H9 (cell line): ENCODE data around the gene TSEN15. TPM values are rescaled to one million over a fixed set of nuclear protein-coding genes. Genes with fewer than 3 reads are reported as not detected.

Source experiments
- DNase-seq: peaks from one replicate; pipeline ENCODE4 v3.0.0-alpha.2; 2017
- H2AFZ ChIP-seq: one replicate; pipeline ENCODE4 v1.6.1; 2013; ENCODE audit warnings: mild to moderate bottlenecking, low read length, control low read depth, moderate library complexity
- H2AK5ac ChIP-seq: 2 replicates; pipeline ENCODE4 v1.6.1; 2013; ENCODE audit warnings: low read length, control low read depth, mixed read lengths; ENCODE audit not compliant: insufficient read length
- H2BK120ac ChIP-seq: one replicate; pipeline ENCODE4 v1.6.1; 2013; ENCODE audit warnings: low read depth, mild to moderate bottlenecking, low read length, control low read depth, inconsistent platforms; ENCODE audit not compliant: poor library complexity, severe bottlenecking
- H2BK12ac ChIP-seq: 2 replicates; pipeline ENCODE4 v1.6.1; 2013; ENCODE audit warnings: low read length, control low read depth, mixed read lengths, low read depth; ENCODE audit not compliant: insufficient read length
- H2BK15ac ChIP-seq: 2 replicates; pipeline ENCODE4 v1.6.1; 2013; ENCODE audit warnings: low read depth, low read length, control low read depth
- H2BK20ac ChIP-seq: one replicate; pipeline ENCODE4 v1.6.1; 2013; ENCODE audit warnings: low read depth, mild to moderate bottlenecking, low read length, control low read depth, inconsistent platforms; ENCODE audit not compliant: poor library complexity, severe bottlenecking
- H2BK5ac ChIP-seq: 2 replicates; pipeline ENCODE4 v1.6.1; 2013; ENCODE audit warnings: low read length, control low read depth, mixed read lengths; ENCODE audit not compliant: insufficient read length
- H3K14ac ChIP-seq: 2 replicates; pipeline ENCODE4 v1.6.1; 2013; ENCODE audit warnings: low read length, control low read depth; ENCODE audit not compliant: insufficient read depth
- H3K18ac ChIP-seq: 2 replicates; pipeline ENCODE4 v1.6.1; 2013; ENCODE audit warnings: low read depth, mild to moderate bottlenecking, mixed read lengths, low read length, control low read depth; ENCODE audit not compliant: insufficient read length
- H3K23ac ChIP-seq: 2 replicates; pipeline ENCODE4 v1.6.1; 2013; ENCODE audit warnings: low read length, control low read depth, mixed read lengths, low read depth; ENCODE audit not compliant: insufficient read length
- H3K23me2 ChIP-seq: 2 replicates; pipeline ENCODE4 v1.6.1; 2013; ENCODE audit warnings: low read depth, mild to moderate bottlenecking, mixed read lengths, low read length, control low read depth; ENCODE audit not compliant: insufficient read length, poor library complexity, severe bottlenecking
- H3K27ac ChIP-seq: 2 replicates; pipeline ENCODE4 v1.5.1; 2013; ENCODE audit warnings: low read length, control low read depth, mixed read lengths, low read depth; ENCODE audit not compliant: insufficient read length
- H3K27me3 ChIP-seq: 2 replicates; pipeline ENCODE4 v1.6.1; 2013; ENCODE audit warnings: low read length, control low read depth, inconsistent platforms; ENCODE audit not compliant: insufficient read depth
- H3K4ac ChIP-seq: 2 replicates; pipeline ENCODE4 v1.6.1; 2013; ENCODE audit warnings: low read depth, mild to moderate bottlenecking, control low read depth, inconsistent platforms, low read length, moderate library complexity
- H3K4me1 ChIP-seq: 2 replicates; pipeline ENCODE4 v1.6.1; 2013; ENCODE audit warnings: low read length, control low read depth, inconsistent platforms; ENCODE audit not compliant: insufficient read depth
- H3K4me2 ChIP-seq: 2 replicates; pipeline ENCODE4 v1.6.1; 2013; ENCODE audit warnings: low read length, control low read depth, mixed read lengths; ENCODE audit not compliant: insufficient read length, insufficient read depth
- H3K56ac ChIP-seq: 2 replicates; pipeline ENCODE4 v1.6.1; 2013; ENCODE audit warnings: low read depth, mild to moderate bottlenecking, mixed read lengths, low read length, control low read depth; ENCODE audit not compliant: insufficient read length
- H3K79me1 ChIP-seq: 2 replicates; pipeline ENCODE4 v1.6.1; 2013; ENCODE audit warnings: low read depth, mild to moderate bottlenecking, moderate library complexity, low read length, control low read depth, inconsistent platforms; ENCODE audit not compliant: insufficient read depth, poor library complexity, severe bottlenecking
- H3K79me2 ChIP-seq: 2 replicates; pipeline ENCODE4 v1.6.1; 2013; ENCODE audit warnings: low read length, control low read depth, inconsistent platforms; ENCODE audit not compliant: insufficient read depth
- H3K9ac ChIP-seq: 2 replicates; pipeline ENCODE4 v1.6.1; 2013; ENCODE audit warnings: low read length, control low read depth, mixed read lengths; ENCODE audit not compliant: insufficient read length; ENCODE audit errors: extremely low read depth
- H3K9me3 ChIP-seq: one replicate; pipeline ENCODE4 v1.6.1; 2013; ENCODE audit warnings: low read depth, low read length, inconsistent platforms; ENCODE audit not compliant: control insufficient read depth
- H3T11ph ChIP-seq: one replicate; pipeline ENCODE4 v1.6.1; 2013; ENCODE audit warnings: mild to moderate bottlenecking, low read length, control low read depth, inconsistent platforms
- H4K20me1 ChIP-seq: one replicate; pipeline ENCODE4 v1.6.1; 2013; ENCODE audit not compliant: control insufficient read depth, insufficient read length, insufficient read depth
- H4K5ac ChIP-seq: 2 replicates; pipeline ENCODE4 v1.6.1; 2013; ENCODE audit warnings: low read depth, mild to moderate bottlenecking, mixed read lengths, low read length, control low read depth; ENCODE audit not compliant: insufficient read length
- H4K8ac ChIP-seq: replicated peaks from 2 replicates; pipeline ENCODE4 v1.6.1; 2013; ENCODE audit warnings: low read length, control low read depth, mixed read lengths, low read depth; ENCODE audit not compliant: insufficient read length
- H4K91ac ChIP-seq: 2 replicates; pipeline ENCODE4 v1.6.1; 2013; ENCODE audit warnings: low read depth, mild to moderate bottlenecking, moderate library complexity, mixed read lengths, low read length, control low read depth; ENCODE audit not compliant: insufficient read length
- H3K27ac Mint-ChIP-seq, 3 experiments: 2 replicates in 2 of 3; 3 replicates in 1 of 3; pipeline ENCODE4 v1.8.0; 2020 to 2021; ENCODE audit warnings: mixed read lengths in 3 of 3, mild to moderate bottlenecking in 1 of 3, moderate library complexity in 1 of 3
- H3K27me3 Mint-ChIP-seq: 2 replicates; pipeline ENCODE4 v1.8.0; 2021; ENCODE audit warnings: low read depth, mild to moderate bottlenecking, moderate library complexity, mixed read lengths
- H3K36me3 Mint-ChIP-seq, 3 experiments: 2 replicates in 2 of 3; 3 replicates in 1 of 3; pipeline ENCODE4 v1.8.0; 2020 to 2021; ENCODE audit warnings: low read depth in 3 of 3, mixed read lengths in 3 of 3; ENCODE audit not compliant: insufficient read depth in 1 of 3
- H3K4me1 Mint-ChIP-seq, 2 experiments: 2 replicates each; pipeline ENCODE4 v1.8.0; 2020; ENCODE audit warnings: mixed read lengths in 2 of 2
- H3K4me3 Mint-ChIP-seq, 2 experiments: 2 replicates in 1 of 2; 3 replicates in 1 of 2; pipeline ENCODE4 v1.8.0; 2020 to 2021; ENCODE audit warnings: mild to moderate bottlenecking in 2 of 2, mixed read lengths in 2 of 2, moderate library complexity in 1 of 2
- H3K9me3 Mint-ChIP-seq, 2 experiments: 2 replicates in 1 of 2; 3 replicates in 1 of 2; pipeline ENCODE4 v1.8.0; 2020; ENCODE audit warnings: mild to moderate bottlenecking in 2 of 2, mixed read lengths in 2 of 2, moderate library complexity in 1 of 2
- CTCF ChIP-seq: fragments of 200-600 bp; sonication (generic); conservative IDR thresholded peaks from 3 replicates; pipeline ENCODE4 v1.8.0; 2021; ENCODE audit warnings: antibody characterized with exemption, mild to moderate bottlenecking
- total RNA-seq: library from RNA; stranded (reverse); gene quantifications from 2 replicates; pipeline ENCODE4 v1.2.1, GENCODE V29; 2021

The TSEN15 gene
- total RNA-seq, 1 experiment from 2014 or later = 21.9 TPM

GRCh38 chr1:184101141-184101540 lies 49.6 kb downstream of the TSEN15 start:
- H3K27ac ChIP-seq = no peak overlapping the region
- no peak for TF ChIP-seq CTCF
- peaks cover 5% of the 10 kb centered on the region in 2 experiments; a peak in 4 of 5 replicates for H3K9me3 Mint-ChIP-seq
- no peak overlapping the region for H4K91ac ChIP-seq
- H3K79me1 ChIP-seq = no peaks in the 10 kb centered on the region
- no peak overlapping the region for H3K4me3 Mint-ChIP-seq
- H3K79me2 ChIP-seq = no peaks in the 10 kb centered on the region
- DNase-seq = no peak
- H3K14ac ChIP-seq = no peak overlapping the region
- H3K36me3 Mint-ChIP-seq = peaks cover 0 to 7% (median 0%) of the 10 kb centered on the region in 3 experiments; a peak in 2 of 7 replicates
- H3K4ac ChIP-seq = no peak overlapping the region
- no peaks in the 10 kb centered on the region for H4K20me1 ChIP-seq
- H3K9me3 ChIP-seq = no peaks in the 10 kb centered on the region
- no peaks in the 10 kb centered on the region for H3K4me1 ChIP-seq
- no peak overlapping the region for H3K27ac Mint-ChIP-seq
- H2BK15ac ChIP-seq = no peak overlapping the region
- H2BK12ac ChIP-seq = no peak overlapping the region
- no peak overlapping the region for H2BK5ac ChIP-seq
- H3K56ac ChIP-seq = no peak overlapping the region
- no peak overlapping the region for H3K18ac ChIP-seq
- no peaks in the 10 kb centered on the region for H3K27me3 Mint-ChIP-seq
- H3K23me2 ChIP-seq = no peaks in the 10 kb centered on the region
- H2BK20ac ChIP-seq = no peak overlapping the region
- H3K9ac ChIP-seq = no peak overlapping the region
- no peak overlapping the region for H4K5ac ChIP-seq
- H3K4me1 Mint-ChIP-seq = no peaks in the 10 kb centered on the region
- H2BK120ac ChIP-seq = no peak overlapping the region
- no peak overlapping the region for H3K23ac ChIP-seq
- H3K27me3 ChIP-seq = no peaks in the 10 kb centered on the region
- no peak overlapping the region for H2AFZ ChIP-seq
- H3T11ph ChIP-seq = no peak overlapping the region
- no peak overlapping the region for H2AK5ac ChIP-seq
- H4K8ac ChIP-seq = no peak overlapping the region
- H3K4me2 ChIP-seq = no peak overlapping the region
